Nephron (organoid): ENCODE results near the gene ALLC.
A peak's percentile ranks its signal among the peaks of the same experiment; 100 is the strongest.

Experiments
- H3K27ac Mint-ChIP-seq, 3 experiments: 2 replicates each; pipeline ENCODE4 v1.8.0; 2020; ENCODE audit warnings: mixed read lengths in 3 of 3, mild to moderate bottlenecking in 2 of 3, moderate library complexity in 1 of 3
- H3K27me3 Mint-ChIP-seq: 2 replicates; pipeline ENCODE4 v1.8.0; 2021; ENCODE audit warnings: low read depth, mild to moderate bottlenecking, moderate library complexity, mixed read lengths
- H3K36me3 Mint-ChIP-seq: 2 replicates; pipeline ENCODE4 v1.8.0; 2020; ENCODE audit warnings: low read depth, mixed read lengths
- H3K4me1 Mint-ChIP-seq: 2 replicates; pipeline ENCODE4 v1.8.0; 2020; ENCODE audit warnings: mixed read lengths
- H3K4me3 Mint-ChIP-seq, 3 experiments: 2 replicates each; pipeline ENCODE4 v1.8.0; 2020; ENCODE audit warnings: mild to moderate bottlenecking in 3 of 3, mixed read lengths in 3 of 3, moderate library complexity in 2 of 3
- H3K9me3 Mint-ChIP-seq: 2 replicates; pipeline ENCODE4 v1.8.0; 2020; ENCODE audit warnings: mixed read lengths
- TF ChIP-seq, protein P1 (sequence below), 3 experiments: fragments of 200-600 bp; sonication (generic); IDR thresholded peaks; one replicate each; pipeline ENCODE4 v1.5.0; 2021; ENCODE audit warnings: antibody characterized with exemption in 3 of 3; ENCODE audit not compliant: unreplicated experiment in 3 of 3

ALLC gene

DNA sequence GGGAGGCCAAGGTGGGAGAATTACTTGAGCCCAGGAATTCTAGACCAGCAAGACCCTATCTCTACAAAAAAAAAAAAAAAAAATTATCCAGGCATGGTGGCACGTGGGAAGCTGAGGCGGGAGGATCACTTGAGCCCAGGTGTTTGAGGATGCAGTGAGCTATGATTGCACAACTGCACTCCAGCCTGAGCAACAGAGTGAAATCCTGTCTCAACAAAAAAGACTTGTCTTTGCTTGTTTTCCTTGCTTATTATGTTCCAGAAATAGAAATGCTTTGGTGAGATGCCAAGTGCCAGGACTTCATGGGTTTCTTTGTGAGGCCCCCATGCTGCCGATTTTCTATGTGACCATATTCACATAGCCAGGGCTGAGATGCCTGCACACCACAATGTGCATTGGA lies 54.4 kb downstream of the ALLC start:
- H3K27me3 Mint-ChIP-seq: peaks cover 4% of the 10 kb centered on the region
- H3K9me3 Mint-ChIP-seq: no peaks in the 10 kb centered on the region
- peak overlapping the region in 2 of 3 experiments; percentile 90 to 93 for H3K27ac Mint-ChIP-seq
- H3K36me3 Mint-ChIP-seq: no peaks in the 10 kb centered on the region
- H3K4me3 Mint-ChIP-seq: no peak overlapping the region
- TF ChIP-seq, protein P1, sequence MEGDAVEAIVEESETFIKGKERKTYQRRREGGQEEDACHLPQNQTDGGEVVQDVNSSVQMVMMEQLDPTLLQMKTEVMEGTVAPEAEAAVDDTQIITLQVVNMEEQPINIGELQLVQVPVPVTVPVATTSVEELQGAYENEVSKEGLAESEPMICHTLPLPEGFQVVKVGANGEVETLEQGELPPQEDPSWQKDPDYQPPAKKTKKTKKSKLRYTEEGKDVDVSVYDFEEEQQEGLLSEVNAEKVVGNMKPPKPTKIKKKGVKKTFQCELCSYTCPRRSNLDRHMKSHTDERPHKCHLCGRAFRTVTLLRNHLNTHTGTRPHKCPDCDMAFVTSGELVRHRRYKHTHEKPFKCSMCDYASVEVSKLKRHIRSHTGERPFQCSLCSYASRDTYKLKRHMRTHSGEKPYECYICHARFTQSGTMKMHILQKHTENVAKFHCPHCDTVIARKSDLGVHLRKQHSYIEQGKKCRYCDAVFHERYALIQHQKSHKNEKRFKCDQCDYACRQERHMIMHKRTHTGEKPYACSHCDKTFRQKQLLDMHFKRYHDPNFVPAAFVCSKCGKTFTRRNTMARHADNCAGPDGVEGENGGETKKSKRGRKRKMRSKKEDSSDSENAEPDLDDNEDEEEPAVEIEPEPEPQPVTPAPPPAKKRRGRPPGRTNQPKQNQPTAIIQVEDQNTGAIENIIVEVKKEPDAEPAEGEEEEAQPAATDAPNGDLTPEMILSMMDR (IDR thresholded peaks at IDR 0.05; ENCODE audit: unreplicated experiment in 3 of 3): no peak
- H3K4me1 Mint-ChIP-seq: peaks cover 14% of the 10 kb centered on the region

DNA sequence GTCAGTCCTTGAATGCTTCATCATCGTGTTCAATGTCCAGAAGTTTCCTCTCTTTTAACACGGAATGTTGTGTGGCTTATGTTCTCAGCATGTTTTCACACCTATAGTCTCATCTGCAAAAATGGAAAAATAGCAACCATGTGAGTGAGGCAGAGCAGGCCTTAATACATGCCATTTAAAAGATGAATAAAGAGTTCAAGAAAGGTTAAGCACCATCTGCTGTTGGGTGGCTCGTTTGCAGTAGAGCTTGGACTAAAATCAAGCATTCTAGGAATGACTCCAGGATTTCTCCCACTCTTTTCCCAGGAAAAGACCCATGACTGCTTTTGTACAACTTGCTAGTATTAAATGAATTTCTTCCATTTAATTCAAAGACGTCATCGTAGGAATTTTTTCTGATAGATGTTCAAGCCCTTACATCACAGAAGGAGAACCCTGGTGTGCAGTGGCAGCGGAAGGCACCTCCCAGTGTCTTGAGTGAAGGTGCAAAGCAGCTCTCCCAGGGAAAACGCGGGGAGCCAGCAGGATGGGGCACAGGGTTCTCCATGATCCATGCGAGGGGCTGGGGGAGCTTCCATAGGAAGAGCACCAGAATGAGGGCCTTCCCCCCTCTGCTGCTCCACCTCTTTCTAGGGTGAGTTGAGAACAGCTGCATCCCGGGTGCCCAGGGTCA lies 55.0 kb downstream of the ALLC start:
- peaks cover 4% of the 10 kb centered on the region for H3K27me3 Mint-ChIP-seq
- H3K36me3 Mint-ChIP-seq: no peaks in the 10 kb centered on the region
- H3K9me3 Mint-ChIP-seq: no peaks in the 10 kb centered on the region
- H3K4me1 Mint-ChIP-seq: peaks cover 14% of the 10 kb centered on the region
- H3K4me3 Mint-ChIP-seq: no peak overlapping the region
- TF ChIP-seq, protein P1 (IDR thresholded peaks at IDR 0.05; ENCODE audit: unreplicated experiment in 3 of 3): no peak
- H3K27ac Mint-ChIP-seq: peak overlapping the region in 2 of 3 experiments; percentile 90 to 93

DNA sequence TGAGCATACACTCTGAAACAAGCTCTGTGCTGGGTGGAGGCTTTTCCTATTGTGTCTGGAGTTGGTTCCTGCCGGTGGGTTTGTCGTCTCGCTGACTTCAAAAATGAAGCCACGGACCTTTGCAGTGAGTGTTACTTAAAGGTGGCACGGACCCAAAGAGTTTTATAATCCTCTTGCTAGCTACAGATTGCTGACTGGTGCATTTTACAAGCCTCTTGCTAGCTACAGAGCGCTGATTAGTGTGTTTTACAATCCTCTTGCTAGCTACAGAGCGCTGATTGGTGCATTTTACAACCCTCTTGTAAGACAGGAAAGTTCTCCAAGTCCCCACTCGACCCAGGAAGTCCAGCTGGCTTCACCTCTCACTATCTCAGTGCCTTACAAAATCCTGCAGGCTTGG lies 60.7 kb downstream of the ALLC start:
- Mint-ChIP-seq H3K4me1 (no peaks in the 10 kb centered on the region), H3K9me3 (peaks cover 20% of the 10 kb centered on the region), H3K27me3 (peaks cover 18% of the 10 kb centered on the region), H3K4me3 (no peak overlapping the region), H3K36me3 (no peaks in the 10 kb centered on the region), H3K27ac (no peak overlapping the region)
- TF ChIP-seq, protein P1 (IDR thresholded peaks at IDR 0.05; ENCODE audit: unreplicated experiment in 3 of 3): no peak

GRCh38 chr2:3725002-3725401 lies 67.0 kb downstream of the ALLC start:
- H3K9me3 Mint-ChIP-seq: peaks cover 16% of the 10 kb centered on the region
- H3K4me1 Mint-ChIP-seq: peaks cover 14% of the 10 kb centered on the region
- H3K36me3 Mint-ChIP-seq: no peaks in the 10 kb centered on the region
- no peak overlapping the region for H3K4me3 Mint-ChIP-seq
- H3K27me3 Mint-ChIP-seq: peaks cover 65% of the 10 kb centered on the region
- TF ChIP-seq, protein P1 (IDR thresholded peaks at IDR 0.05; ENCODE audit: unreplicated experiment in 3 of 3): no peak
- no peak overlapping the region for H3K27ac Mint-ChIP-seq

DNA sequence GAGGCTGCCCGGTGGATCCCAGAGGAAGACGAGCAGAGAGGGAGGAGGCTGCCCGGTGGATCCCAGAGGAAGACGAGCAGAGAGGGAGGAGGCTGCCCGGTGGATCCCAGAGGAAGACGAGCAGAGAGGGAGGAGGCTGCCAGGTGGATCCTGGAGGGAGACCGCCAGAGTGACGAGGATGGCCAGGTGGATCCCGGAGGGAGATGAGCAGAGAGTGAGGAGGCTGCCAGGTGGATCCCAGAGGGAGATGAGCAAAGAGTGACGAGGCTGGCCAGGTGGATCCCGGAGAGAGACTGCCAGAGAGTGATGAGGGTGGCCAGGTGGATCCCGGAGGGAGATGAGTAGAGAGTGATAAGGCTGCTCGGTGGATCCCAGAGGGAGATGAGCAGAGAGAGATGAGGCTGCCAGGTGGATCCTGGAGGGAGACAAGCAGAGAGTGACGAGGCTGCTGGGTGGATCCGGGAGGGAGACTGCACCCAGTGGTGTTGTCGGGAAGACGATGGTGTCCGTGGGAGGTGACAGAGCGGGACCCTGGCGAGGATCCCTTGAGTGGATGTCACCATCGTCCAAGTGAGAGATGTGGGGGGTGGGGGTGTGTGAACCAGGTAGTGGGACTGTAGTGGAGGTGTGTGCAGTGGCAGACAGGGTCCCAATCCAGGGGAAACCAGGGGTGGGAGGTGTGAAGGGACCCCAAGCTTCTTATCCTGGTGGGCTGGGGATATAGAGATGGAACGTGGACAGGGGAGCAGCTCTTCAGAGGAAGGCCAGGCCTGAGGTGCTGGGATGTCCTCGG lies 67.7 kb downstream of the ALLC start:
- Mint-ChIP-seq H3K36me3 (no peaks in the 10 kb centered on the region), H3K27me3 (peaks cover 65% of the 10 kb centered on the region), H3K27ac (no peak overlapping the region), H3K4me3 (peak overlapping the region in 1 of 3 experiments; percentile 3), H3K4me1 (peaks cover 14% of the 10 kb centered on the region), H3K9me3 (peaks cover 11% of the 10 kb centered on the region)
- TF ChIP-seq, protein P1 (IDR thresholded peaks at IDR 0.05; ENCODE audit: unreplicated experiment in 3 of 3): no peak
